Measurements from ENCODE around the gene KCNA10.

DNA sequence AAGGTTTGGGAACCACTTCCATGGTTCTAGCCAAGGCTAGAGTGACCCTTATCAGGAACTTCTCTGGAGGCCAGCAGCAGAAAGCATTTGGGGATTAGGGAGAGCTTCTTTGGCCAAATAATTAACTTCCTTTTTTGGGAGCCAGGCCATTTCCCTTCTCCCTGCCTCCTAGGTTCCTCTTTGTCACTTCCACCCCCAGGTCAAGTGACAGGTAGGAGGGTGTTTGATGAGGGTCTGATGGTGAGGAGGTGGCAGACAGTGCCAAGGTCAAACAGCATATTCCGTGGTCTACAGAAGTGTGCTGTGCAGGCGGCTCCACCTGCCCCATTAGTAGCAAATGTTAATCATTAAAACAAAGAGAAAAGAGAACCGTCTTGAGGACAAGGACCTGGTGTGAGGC, 1.9 kb upstream of the KCNA10 start:
- no peak for TF ChIP-seq EZH2 (IDR thresholded peaks at IDR 0.05; ENCODE audit: low read length)
- TF ChIP-seq, protein P1, sequence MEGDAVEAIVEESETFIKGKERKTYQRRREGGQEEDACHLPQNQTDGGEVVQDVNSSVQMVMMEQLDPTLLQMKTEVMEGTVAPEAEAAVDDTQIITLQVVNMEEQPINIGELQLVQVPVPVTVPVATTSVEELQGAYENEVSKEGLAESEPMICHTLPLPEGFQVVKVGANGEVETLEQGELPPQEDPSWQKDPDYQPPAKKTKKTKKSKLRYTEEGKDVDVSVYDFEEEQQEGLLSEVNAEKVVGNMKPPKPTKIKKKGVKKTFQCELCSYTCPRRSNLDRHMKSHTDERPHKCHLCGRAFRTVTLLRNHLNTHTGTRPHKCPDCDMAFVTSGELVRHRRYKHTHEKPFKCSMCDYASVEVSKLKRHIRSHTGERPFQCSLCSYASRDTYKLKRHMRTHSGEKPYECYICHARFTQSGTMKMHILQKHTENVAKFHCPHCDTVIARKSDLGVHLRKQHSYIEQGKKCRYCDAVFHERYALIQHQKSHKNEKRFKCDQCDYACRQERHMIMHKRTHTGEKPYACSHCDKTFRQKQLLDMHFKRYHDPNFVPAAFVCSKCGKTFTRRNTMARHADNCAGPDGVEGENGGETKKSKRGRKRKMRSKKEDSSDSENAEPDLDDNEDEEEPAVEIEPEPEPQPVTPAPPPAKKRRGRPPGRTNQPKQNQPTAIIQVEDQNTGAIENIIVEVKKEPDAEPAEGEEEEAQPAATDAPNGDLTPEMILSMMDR (optimal IDR thresholded peaks at IDR 0.05 in 1 of 3, IDR thresholded peaks at IDR 0.05 in 1 of 3, conservative IDR thresholded peaks at IDR 0.05 in 1 of 3; ENCODE audit: extremely low read depth in 1 of 3, insufficient read depth in 2 of 3, low read length in 3 of 3) = no peak

Data from keratinocyte (primary cell).